Fibroblast of the aortic adventitia (primary cell): ENCODE results near the gene FGGY. TPM values are rescaled to one million over a fixed set of nuclear protein-coding genes. Genes with fewer than 3 reads are reported as not detected.

Experiments
- DNase-seq: peaks from one replicate; pipeline ENCODE4 v3.0.0-alpha.2; 2010; ENCODE audit warnings: low read depth
- H3K4me3 ChIP-seq: 2 replicates; pipeline ENCODE4 v1.5.1; 2011; ENCODE audit warnings: low read depth, mild to moderate bottlenecking, control low read depth, low read length, moderate library complexity
- small RNA-seq: library from RNA; depleted of rRNA; stranded (forward); fragments of <200 nt; gene quantifications from one replicate; pipeline ENCODE3, GENCODE V24; 2012
- total RNA-seq: library from RNA; depleted of rRNA; stranded (reverse); fragments of >200 nt; gene quantifications from 2 replicates; pipeline ENCODE4 v1.2.3, GENCODE V29; 2012; ENCODE audit warnings: low replicate concordance
- TF ChIP-seq, protein P1 (sequence below): IDR thresholded peaks from 2 replicates; pipeline ENCODE4 v1.5.1; 2011; ENCODE audit warnings: mild to moderate bottlenecking, low read length, control low read depth, inconsistent platforms; ENCODE audit not compliant: insufficient read depth

The FGGY gene
- total RNA-seq, 1 donor = 17.5 TPM

DNA sequence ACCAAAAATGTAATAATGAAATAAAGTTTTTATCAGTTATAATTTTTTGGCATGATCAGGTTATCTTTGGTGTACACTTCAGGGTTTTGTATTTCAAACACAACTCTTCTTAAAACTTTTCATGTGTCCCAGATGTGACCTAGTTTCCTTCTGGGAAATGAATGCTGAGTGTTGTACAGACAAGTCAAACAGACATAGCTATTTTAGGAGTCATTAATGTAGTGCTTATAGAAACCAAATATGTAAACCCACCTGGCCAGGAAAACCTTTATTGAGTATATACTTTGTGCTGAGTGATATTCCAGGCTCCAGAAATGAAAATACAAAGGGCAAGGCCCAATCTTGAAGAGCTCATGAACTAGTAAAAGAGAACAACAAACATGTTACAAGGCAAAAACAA, 491.9 kb downstream of the FGGY start:
- TF ChIP-seq, protein P1, sequence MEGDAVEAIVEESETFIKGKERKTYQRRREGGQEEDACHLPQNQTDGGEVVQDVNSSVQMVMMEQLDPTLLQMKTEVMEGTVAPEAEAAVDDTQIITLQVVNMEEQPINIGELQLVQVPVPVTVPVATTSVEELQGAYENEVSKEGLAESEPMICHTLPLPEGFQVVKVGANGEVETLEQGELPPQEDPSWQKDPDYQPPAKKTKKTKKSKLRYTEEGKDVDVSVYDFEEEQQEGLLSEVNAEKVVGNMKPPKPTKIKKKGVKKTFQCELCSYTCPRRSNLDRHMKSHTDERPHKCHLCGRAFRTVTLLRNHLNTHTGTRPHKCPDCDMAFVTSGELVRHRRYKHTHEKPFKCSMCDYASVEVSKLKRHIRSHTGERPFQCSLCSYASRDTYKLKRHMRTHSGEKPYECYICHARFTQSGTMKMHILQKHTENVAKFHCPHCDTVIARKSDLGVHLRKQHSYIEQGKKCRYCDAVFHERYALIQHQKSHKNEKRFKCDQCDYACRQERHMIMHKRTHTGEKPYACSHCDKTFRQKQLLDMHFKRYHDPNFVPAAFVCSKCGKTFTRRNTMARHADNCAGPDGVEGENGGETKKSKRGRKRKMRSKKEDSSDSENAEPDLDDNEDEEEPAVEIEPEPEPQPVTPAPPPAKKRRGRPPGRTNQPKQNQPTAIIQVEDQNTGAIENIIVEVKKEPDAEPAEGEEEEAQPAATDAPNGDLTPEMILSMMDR = no peak
- DNase-seq = no peak
- H3K4me3 ChIP-seq = no peak overlapping the region

DNA sequence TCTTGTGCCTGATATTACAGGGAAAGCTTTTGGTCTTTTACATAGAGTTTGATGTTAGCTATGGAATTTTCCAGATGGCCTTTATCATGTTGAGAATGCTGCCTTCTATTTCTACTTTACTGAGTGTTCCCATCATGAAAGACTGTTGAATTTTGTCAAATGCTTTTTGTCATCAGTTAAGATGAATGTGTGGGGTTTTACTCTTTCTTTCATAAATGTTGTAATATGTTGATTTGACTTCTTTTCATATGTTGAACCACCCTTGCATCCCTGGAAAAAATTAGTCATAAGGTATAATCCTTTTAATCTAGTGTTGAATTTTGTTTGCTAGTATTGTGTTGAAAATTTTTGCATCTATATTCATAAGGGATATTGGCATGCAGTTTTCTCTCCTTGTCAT, 501.7 kb downstream of the FGGY start:
- TF ChIP-seq, protein P1 = no peak
- H3K4me3 ChIP-seq = no peak overlapping the region
- DNase-seq = no peak

DNA sequence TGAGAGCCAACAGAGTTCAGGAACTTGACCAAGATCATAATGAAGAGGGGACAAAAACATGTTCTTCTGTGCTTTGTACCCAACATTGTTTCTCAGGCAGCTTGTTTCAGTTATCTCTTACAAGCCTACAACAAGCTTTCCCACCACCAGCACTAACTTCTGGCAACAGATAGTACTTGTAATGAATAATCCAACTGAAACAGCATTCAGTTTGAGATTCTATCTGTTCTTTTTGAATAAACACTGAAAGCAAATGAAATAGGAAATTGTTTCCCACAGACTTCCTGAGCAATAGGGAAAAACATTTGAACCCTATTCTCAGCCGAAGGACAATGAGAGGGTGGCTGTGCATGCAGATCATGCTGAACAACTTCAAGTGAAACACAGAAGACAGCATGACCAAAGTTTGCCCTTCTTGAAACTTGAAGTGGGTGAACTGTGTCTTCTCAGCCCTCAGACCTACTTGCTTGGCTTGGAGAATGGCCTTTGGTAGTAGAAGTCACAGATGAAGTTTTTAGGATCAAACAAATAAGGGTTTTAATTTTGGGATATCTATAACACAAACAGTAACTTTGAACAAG, 506.7 kb downstream of the FGGY start:
- no peak for DNase-seq
- TF ChIP-seq, protein P1 = no peak
- H3K4me3 ChIP-seq = no peak overlapping the region

DNA sequence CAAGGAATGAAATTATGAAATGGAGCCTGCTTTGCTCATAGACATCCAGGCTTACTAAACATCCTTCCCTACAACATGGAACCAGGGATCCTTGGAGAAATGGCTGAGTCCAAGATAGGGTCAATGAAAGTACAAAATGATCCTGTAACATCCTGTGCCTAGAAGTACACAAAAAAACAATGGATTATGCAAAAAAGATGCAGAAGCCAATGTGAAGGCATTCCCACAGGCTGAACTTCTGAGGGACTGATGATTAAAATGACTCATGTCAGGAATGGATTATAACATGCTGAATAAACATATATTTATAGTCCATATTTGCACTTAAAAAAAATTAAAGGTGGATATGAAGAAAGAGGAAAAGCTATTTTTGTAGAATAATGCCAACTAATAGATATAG, 507.4 kb downstream of the FGGY start:
- DNase-seq = no peak
- H3K4me3 ChIP-seq = no peak overlapping the region
- TF ChIP-seq, protein P1 = no peak

DNA sequence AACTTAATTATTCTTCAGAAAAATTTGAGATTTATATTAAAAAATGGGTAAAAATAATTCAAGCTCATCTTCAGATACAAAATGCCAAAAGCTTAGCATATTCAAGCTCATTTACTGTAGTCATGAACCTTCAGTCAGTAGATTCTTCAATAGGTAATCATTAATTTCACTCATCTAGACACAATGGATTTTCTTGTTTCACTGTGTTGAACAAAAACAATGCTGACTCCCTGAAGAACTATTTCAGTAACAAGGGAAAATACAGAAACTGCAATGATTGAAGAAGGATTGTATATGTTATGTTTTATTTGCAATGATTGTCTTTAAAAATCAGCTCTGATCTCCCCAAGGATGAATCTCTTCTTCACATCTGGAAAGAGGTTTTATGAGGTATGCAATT, 508.7 kb downstream of the FGGY start:
- no peak for DNase-seq
- TF ChIP-seq, protein P1 = no peak
- H3K4me3 ChIP-seq = no peak overlapping the region

Small RNAs within 50 kb of the gene (small RNA-seq; reads per million reads assigned to genes)
- not detected for gene MIR4711
